C4-2B (cell line): ENCODE results near the gene CAPN12.
A peak's percentile ranks its signal among the peaks of the same experiment; 100 is the strongest.
"Not testable (repeated sequence)": the region's sequence is repeated elsewhere in the genome, so short reads cannot be mapped to it uniquely, and the experiment has no call there.

Experiments
- H3K27ac ChIP-seq: fragments of 450-650 bp; 2 replicates; pipeline ENCODE4 v1.5.1; 2017
- ZFX ChIP-seq: fragments of 450-650 bp; IDR thresholded peaks from 2 replicates; pipeline ENCODE4 v1.6.1; 2017
- TF ChIP-seq, protein P1 (sequence below): fragments of 450-650 bp; conservative IDR thresholded peaks from 2 replicates; pipeline ENCODE4 v1.5.1; 2017; ENCODE audit warnings: mild to moderate bottlenecking

CAPN12 gene

DNA sequence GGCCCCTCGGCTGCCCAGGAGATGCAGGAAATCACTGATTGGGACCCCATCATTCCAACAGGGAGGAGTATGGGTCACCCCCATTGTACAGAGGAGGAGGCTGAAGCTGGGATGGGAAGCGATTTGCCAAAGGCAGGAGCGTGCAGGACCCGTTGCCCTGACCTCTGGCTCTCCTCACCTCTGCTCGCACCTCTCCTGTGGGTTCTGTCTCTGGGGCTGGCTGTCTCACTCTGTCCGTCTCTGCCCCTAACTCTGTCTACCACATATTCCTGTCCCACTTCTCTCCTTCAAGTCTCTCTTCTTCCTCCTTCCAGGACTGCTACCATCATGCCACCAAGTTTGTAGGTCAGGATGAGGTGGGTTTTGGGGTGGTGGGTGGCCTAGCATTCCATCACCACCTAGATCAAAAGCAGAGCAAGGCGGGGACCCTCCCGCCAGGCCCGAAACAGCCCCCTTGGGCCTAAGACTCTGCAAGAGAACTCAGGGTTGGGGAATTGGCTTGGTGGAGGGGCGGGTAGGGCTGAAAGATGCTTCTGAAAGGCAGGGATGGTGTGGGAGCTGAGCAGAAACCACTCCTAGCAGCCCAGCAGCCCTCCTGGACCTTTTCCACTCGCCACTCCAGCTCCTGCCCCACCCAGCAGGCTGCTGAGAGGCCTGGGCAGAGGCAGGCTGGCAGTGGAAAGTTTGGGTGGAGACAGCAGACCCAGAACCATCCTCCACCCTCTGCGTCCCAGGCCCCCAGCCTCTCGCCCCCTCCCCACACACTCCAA, 30.1 kb upstream of the CAPN12 start:
- H3K27ac ChIP-seq: no peak overlapping the region
- TF ChIP-seq, protein P1, sequence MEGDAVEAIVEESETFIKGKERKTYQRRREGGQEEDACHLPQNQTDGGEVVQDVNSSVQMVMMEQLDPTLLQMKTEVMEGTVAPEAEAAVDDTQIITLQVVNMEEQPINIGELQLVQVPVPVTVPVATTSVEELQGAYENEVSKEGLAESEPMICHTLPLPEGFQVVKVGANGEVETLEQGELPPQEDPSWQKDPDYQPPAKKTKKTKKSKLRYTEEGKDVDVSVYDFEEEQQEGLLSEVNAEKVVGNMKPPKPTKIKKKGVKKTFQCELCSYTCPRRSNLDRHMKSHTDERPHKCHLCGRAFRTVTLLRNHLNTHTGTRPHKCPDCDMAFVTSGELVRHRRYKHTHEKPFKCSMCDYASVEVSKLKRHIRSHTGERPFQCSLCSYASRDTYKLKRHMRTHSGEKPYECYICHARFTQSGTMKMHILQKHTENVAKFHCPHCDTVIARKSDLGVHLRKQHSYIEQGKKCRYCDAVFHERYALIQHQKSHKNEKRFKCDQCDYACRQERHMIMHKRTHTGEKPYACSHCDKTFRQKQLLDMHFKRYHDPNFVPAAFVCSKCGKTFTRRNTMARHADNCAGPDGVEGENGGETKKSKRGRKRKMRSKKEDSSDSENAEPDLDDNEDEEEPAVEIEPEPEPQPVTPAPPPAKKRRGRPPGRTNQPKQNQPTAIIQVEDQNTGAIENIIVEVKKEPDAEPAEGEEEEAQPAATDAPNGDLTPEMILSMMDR: no peak
- no peak for TF ChIP-seq ZFX

DNA sequence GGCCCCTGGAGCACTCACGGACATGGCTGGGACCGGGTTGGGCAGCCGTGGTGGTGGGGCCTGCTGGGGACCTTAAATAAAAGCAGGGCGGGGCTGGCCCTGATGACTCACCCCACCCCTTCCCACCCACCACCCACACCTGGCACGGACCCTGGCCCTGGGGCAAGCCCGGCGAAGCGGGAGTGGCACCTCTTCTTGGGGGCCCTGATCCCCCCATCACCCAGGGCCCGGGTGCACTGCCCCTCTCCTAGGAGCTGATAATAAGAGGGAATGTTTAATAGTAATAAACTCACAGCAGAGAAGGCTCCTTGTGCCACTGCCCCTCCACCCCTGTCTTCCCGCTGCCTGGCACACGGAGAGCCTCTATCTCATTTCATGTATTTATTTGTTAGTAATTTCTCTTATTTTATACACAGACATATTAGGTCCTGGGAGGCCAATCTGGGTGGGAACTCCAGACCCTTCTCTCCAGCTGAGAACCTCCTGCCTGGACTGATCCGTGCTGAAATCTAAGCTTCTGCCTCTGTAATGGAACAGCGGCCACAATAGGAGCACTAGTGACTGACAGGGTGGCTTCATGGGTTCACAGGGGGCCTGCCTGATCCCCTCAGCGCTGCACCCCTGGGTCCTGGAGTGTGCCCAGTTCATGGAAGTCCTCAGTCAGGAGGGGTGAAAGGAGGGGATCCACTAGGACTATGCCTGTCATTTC, 29.3 kb upstream of the CAPN12 start, which contains the start of gene LGALS7:
TSS of gene LGALS7 (minus strand) at position 49 of the 709 bp plus-strand sequence. CDS start at position 24, 25 bp downstream.
- TF ChIP-seq, protein P1: no peak
- no peak for TF ChIP-seq ZFX
- no peak within 1 kb of the TSS for H3K27ac ChIP-seq

DNA sequence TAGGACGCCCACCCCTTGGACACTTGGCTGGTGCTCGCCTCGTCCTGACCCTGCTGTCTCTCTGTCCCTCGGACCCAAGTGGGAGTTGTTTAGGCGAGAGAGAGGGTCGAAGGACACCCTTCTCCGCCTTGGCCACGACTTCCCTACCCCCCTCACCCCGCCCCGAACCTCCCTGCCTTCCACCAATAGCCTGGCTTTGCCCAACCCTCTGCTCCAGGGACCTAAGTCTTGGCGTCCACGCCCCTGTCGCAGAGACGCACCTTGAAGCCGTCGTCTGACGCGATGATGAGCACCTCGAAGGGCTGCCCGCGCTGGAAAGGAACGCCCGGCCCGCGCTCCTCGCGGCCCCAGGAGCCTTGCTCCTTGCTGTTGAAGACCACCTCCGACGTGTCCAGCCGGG, 27.3 kb upstream of the CAPN12 start:
- not testable (repeated sequence) for H3K27ac ChIP-seq

DNA sequence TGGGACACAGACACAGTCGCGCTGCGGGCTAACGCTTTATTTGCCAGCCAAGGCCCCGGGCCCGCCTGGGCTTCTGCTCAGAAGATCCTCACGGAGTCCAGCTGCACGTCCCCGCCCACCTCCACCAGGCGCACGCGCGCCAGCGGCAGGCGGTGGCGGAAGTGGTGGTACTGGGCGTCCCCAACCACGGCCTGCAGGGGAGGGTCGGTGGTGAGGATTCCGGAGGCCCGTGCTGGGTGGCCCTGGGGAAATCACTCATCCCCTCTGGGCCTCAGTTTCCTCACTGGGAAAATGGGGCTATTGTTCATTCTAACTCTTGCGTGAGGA, 26.6 kb upstream of the CAPN12 start:
- not testable (repeated sequence) for H3K27ac ChIP-seq

DNA sequence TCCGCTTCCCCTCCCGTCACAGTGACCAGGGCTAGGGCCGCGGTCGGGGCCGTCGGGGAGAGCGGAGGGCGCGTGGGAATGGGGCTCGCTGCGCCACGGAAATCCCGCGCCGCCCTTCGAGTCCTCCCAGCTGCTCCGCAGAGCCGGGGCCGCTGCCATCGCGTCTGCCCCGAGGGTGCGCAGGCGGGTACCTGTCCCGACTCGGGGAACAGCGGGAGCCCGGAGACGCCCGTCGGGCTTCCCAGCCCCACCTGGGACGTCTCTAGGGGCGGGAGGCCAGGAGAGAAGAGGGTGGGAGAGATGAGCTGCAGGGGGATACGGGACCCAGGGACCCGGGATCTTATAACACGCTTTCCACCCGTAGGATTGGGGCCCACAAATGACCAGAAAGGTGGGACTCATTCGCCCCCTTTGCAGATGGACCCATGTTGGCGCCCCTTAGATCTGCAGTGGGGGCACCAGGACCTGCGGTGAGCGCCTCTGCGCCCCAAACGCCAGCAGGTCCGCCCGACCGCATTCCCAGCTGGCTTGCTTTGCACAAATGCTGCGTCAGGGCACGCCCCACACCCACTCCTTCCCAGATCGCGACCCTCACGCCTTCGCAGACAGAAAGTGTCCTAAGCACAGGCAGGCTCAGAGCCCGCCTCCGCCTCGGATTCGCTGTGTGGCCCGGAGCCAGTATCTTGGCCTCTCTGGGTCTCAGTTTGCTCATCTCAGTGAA, 26.1 kb upstream of the CAPN12 start:
- not testable (repeated sequence) for H3K27ac ChIP-seq

DNA sequence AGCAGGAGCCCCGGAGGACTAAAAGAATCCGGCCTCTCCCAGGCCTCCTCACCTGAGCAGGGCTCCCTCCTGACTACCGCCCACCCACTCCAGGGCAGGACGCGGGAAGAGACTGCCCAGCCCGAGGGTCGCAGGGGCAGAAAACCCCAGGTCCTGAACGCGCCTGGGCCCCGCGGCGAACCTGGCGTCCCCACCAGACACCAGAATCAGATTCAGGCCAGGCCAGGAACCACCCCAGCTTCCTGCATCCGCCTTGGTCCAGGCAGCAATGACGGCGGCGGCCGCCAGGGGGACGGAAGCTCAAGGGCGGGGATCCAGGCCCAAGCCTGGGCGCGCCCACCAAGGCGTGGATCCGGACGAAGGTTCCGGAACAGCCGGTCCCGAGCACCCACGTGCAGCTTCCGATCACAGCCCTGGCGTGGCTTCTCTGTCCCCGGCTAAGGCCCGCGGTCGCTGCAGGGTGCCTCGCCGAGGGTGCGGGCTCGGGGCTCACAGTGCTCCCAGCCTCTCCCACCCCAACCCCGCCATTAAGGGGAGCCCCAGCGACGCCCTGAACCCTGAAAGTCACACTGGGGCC, 25.4 kb upstream of the CAPN12 start:
- H3K27ac ChIP-seq: no peak overlapping the region
- TF ChIP-seq, protein P1: peak; percentile 78
- TF ChIP-seq ZFX: no peak

DNA sequence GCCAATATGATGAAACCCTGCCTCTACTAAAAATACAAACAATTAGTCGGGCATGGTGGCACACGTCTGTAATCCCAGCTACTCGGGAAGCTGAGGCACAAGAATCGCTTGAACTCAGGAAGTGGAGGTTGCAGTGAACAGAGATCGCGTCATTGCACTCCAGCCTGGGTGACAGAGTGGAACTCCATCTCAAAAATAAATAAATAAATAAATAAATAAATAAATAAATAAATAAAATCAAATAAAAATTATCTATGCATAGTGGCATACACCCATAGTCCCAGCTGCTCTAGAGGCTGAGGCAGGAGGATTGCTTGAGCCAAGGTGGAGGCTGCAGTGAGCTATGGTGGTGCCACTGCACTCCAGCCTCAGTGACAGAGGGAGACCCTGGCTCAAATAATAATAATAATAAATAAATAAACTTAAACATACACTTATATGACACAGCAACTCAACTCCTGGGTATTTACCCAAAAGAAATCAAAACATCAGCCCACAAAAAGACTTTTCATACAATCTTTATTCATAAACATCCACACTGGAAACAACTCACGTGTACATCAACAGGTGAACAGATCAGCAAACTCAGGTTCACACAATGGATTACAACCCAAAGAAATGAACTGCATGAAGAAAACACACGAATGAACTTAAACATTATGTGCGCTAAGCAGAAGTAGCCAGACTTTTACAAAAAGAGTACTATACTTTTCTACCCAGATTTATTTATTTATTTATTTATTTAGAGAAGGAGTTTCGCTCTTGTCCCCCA, 22.2 kb upstream of the CAPN12 start:
- no peak overlapping the region for H3K27ac ChIP-seq
- TF ChIP-seq ZFX: no peak
- TF ChIP-seq, protein P1: no peak

DNA sequence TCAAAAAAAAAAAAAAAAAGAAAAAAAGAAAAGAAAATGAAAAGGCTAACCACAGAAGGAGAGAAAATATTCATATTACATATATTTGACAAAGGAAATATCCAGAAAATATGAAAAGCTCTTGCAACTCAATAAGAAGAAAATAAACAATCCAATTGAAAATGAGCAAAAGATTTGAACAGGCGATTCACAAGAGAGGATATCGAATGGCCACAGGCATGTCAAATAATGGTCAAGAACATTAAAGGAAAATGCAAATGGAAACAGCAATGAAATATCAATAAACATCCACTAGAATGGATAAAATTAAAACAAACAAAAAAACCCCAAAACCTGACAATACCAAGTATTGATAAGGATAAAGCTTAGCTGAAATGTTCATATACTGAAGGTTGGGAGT, 20.9 kb upstream of the CAPN12 start:
- TF ChIP-seq, protein P1: no peak
- no peak overlapping the region for H3K27ac ChIP-seq
